Astrocyte of the cerebellum (primary cell): Measurements from ENCODE around the gene FAM76B.
"Not testable (repeated sequence)": the region's sequence is repeated elsewhere in the genome, so short reads cannot be mapped to it uniquely, and the experiment has no call there.

Experiments
- DNase-seq: peaks from one replicate; pipeline ENCODE4 v3.0.0-alpha.2; 2011; ENCODE audit warnings: low read depth
- H3K4me3 ChIP-seq: 2 replicates; pipeline ENCODE4 v1.5.1; 2011; ENCODE audit warnings: mild to moderate bottlenecking, low read depth, low read length, moderate library complexity
- CTCF ChIP-seq: IDR thresholded peaks from 2 replicates; pipeline ENCODE4 v1.5.1; 2012; ENCODE audit warnings: low read length, low read depth, moderate library complexity, mild to moderate bottlenecking; ENCODE audit errors: missing control alignments
- in situ Hi-C: cut with HindIII; loops from 2 replicates; pipeline ENCODE4 v1.10.0; 2017; ENCODE audit warnings: low sequenced_read_pairs

The FAM76B gene

GRCh38 chr11:95829580-95830259 is 40.1 kb upstream of the FAM76B start:
- H3K4me3 ChIP-seq = no peak overlapping the region
- in situ Hi-C loops = loop anchor here (25.0 kb wide), 1 partner anchor 558 kb away; the partner anchor contains the start of genes CCDC82 and JRKL
- TF ChIP-seq CTCF = no peak
- DNase-seq = no peak

GRCh38 chr11:95827696-95828095 is 38.1 kb upstream of the FAM76B start:
- in situ Hi-C loops = loop anchor here (25.0 kb wide), 1 partner anchor 560 kb away; the partner anchor contains the start of genes CCDC82 and JRKL
- H3K4me3 ChIP-seq = no peak overlapping the region
- TF ChIP-seq CTCF = no peak
- no peak for DNase-seq

GRCh38 chr11:95821640-95822039 is 32.1 kb upstream of the FAM76B start:
- TF ChIP-seq CTCF = no peak
- in situ Hi-C loops = no loop called here
- no peak overlapping the region for H3K4me3 ChIP-seq
- no peak for DNase-seq

- no peak overlapping the region for H3K4me3 ChIP-seq
- no peak for DNase-seq
- in situ Hi-C loops = no loop called here
- TF ChIP-seq CTCF = no peak
Observed at GRCh38 chr11:95816037-95816436, 26.5 kb upstream of the FAM76B start.

GRCh38 chr11:95811052-95811451 is 21.5 kb upstream of the FAM76B start:
- H3K4me3 ChIP-seq, in situ Hi-C loops, DNase-seq: not testable (repeated sequence)

- H3K4me3 ChIP-seq, DNase-seq, in situ Hi-C loops: not testable (repeated sequence)
Observed at GRCh38 chr11:95806464-95806863, 16.9 kb upstream of the FAM76B start.

GRCh38 chr11:95805869-95806268 is 16.3 kb upstream of the FAM76B start:
- TF ChIP-seq CTCF = no peak
- in situ Hi-C loops = no loop called here
- DNase-seq = no peak
- H3K4me3 ChIP-seq = no peak overlapping the region
